ENCODE measurements around the gene PALLD.

- no peak for TF ChIP-seq CTCF (IDR thresholded peaks at IDR 0.05)
- TF ChIP-seq POLR2A (IDR thresholded peaks at IDR 0.05): no peak
These were observed 136.2 kb downstream of the PALLD start for GRCh38 chr4:168633064-168633463.

Measured in right lobe of liver (tissue), 4 donors.